ENCODE data around the gene IRGC.

Gene IRGC

DNA sequence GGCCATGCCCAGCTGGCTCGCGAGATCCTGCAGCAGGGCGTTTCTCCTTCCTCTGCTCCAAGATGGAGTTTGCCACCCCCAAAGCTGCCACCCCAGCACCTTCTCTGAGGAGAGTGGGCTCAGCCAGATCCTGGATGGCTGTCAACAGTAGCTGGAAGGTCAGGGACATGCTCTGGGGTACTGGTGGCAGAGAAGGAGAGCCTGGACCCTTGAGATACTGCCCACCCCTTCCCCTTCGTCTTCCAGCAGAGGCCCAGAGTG is 11.6 kb downstream of the IRGC start:
- TF ChIP-seq, protein P1, sequence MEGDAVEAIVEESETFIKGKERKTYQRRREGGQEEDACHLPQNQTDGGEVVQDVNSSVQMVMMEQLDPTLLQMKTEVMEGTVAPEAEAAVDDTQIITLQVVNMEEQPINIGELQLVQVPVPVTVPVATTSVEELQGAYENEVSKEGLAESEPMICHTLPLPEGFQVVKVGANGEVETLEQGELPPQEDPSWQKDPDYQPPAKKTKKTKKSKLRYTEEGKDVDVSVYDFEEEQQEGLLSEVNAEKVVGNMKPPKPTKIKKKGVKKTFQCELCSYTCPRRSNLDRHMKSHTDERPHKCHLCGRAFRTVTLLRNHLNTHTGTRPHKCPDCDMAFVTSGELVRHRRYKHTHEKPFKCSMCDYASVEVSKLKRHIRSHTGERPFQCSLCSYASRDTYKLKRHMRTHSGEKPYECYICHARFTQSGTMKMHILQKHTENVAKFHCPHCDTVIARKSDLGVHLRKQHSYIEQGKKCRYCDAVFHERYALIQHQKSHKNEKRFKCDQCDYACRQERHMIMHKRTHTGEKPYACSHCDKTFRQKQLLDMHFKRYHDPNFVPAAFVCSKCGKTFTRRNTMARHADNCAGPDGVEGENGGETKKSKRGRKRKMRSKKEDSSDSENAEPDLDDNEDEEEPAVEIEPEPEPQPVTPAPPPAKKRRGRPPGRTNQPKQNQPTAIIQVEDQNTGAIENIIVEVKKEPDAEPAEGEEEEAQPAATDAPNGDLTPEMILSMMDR (conservative IDR thresholded peaks at IDR 0.05; ENCODE audit: low read depth), result no peak
- H3K27ac ChIP-seq, result peak overlapping the region; percentile 46
- CTCF ChIA-PET, result no interaction called here
- no peak for DNase-seq (ENCODE audit: low spot score)
- POLR2A ChIA-PET (ENCODE audit: low non-redundant PET), result no interaction called here

DNA sequence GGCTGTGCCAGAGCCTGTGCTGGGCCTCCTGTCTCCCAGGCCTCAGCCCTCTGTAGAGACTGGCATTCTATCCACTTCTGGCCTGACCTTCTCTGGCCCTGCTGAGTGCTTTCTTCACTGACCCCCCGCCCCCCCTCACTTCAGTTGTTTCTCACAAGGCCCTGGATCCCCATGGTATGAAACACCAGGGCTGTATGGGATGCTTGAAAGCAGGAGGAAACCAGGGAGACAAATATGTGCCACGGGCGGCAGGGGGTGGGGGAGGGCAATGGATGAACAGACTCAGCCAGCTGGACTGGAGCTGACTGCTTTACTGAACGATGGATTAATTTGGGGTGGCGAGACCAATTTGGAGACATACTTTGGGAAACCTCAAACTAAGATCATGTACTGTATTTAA is 14.0 kb downstream of the IRGC start:
- POLR2A ChIA-PET (ENCODE audit: low non-redundant PET), result no interaction called here
- peak overlapping the region; percentile 15 for H3K27ac ChIP-seq
- CTCF ChIA-PET, result interaction anchor here (0.6 kb wide), 1 partner anchor 60 kb away, joined by 4 read pairs; the partner anchor contains the start of gene PLAUR
- TF ChIP-seq, protein P1 (conservative IDR thresholded peaks at IDR 0.05; ENCODE audit: low read depth), result no peak
- no peak for DNase-seq (ENCODE audit: low spot score)

- POLR2A ChIA-PET (ENCODE audit: low non-redundant PET), result interaction anchor here (0.6 kb wide), 1 partner anchor 98 kb away, joined by 3 read pairs; no protein-coding TSS in a partner anchor
- TF ChIP-seq, protein P1 (conservative IDR thresholded peaks at IDR 0.05; ENCODE audit: low read depth), result no peak
- H3K27ac ChIP-seq, result peak overlapping the region; percentile 6; the same call in 1 of the 2 replicates
- CTCF ChIA-PET, result interaction anchor here (0.7 to 0.9 kb wide), 3 partner anchors 10 to 1637 kb away, joined by 3 read pairs; no protein-coding TSS in a partner anchor
- no peak for DNase-seq (ENCODE audit: low spot score)
These were observed 15.5 kb downstream of the IRGC start for GRCh38 chr19:43731346-43731745.

GRCh38 chr19:43731846-43732245 is 16.0 kb downstream of the IRGC start:
- H3K27ac ChIP-seq, result peak overlapping the region; percentile 6
- ChIA-PET POLR2A (ENCODE audit: low non-redundant PET) (interaction anchor here (0.7 kb wide), 1 partner anchor 8 kb away, joined by 3 read pairs; no protein-coding TSS in a partner anchor), CTCF (interaction anchor here (0.8 to 0.9 kb wide), 2 partner anchors 10 to 13 kb away, joined by 3 read pairs; no protein-coding TSS in a partner anchor)
- DNase-seq (ENCODE audit: low spot score), result no peak
- TF ChIP-seq, protein P1 (conservative IDR thresholded peaks at IDR 0.05; ENCODE audit: low read depth), result no peak

- DNase-seq (ENCODE audit: low spot score), result no peak
- H3K27ac ChIP-seq, result no peak overlapping the region
- ChIA-PET CTCF (interaction anchor here (1.9 kb wide), 1 partner anchor 10 kb away, joined by 7 read pairs; no protein-coding TSS in a partner anchor), POLR2A (ENCODE audit: low non-redundant PET) (no interaction called here)
- TF ChIP-seq, protein P1 (conservative IDR thresholded peaks at IDR 0.05; ENCODE audit: low read depth), result no peak
These were observed 19.1 kb downstream of the IRGC start for GRCh38 chr19:43735013-43735412.

- DNase-seq (ENCODE audit: low spot score), result no peak
- TF ChIP-seq, protein P1 (conservative IDR thresholded peaks at IDR 0.05; ENCODE audit: low read depth), result no peak
- CTCF ChIA-PET, result interaction anchor here (1.0 to 1.1 kb wide), 2 partner anchors 9 to 49 kb away, joined by 4 to 5 read pairs; no protein-coding TSS in a partner anchor
- POLR2A ChIA-PET (ENCODE audit: low non-redundant PET), result no interaction called here
- no peak overlapping the region for H3K27ac ChIP-seq
These were observed 20.1 kb downstream of the IRGC start for GRCh38 chr19:43735957-43736356.
